Activated naive CD8-positive, alpha-beta T cell treated with anti-CD3 and anti-CD28 coated beads, Interleukin-2, amount 10 ng/mL, durations not matched to agents 7 days and 5 days (primary cell): ENCODE data around the gene SLFN12L. TPM values are rescaled to one million over a fixed set of nuclear protein-coding genes. Genes with fewer than 3 reads are reported as not detected.
"Not testable (repeated sequence)": the region's sequence is repeated elsewhere in the genome, so short reads cannot be mapped to it uniquely, and the experiment has no call there.

Experiments
- ATAC-seq: fragments of 150-1000 bp; cut with Tn5 transposase; one replicate; pipeline ENCODE4 v1.10.0; 2021; ENCODE audit warnings: low read depth, moderate library complexity
- POLR2A ChIA-PET: fragments of 350-600 bp; sonication (Branson Sonifier 250); formaldehyde crosslinking; loops from one replicate; lab custom pipeline; 2021; ENCODE audit warnings: antibody characterized with exemption; lab: Charles Lee
- DNase-seq: peaks from one replicate; pipeline ENCODE4 v3.0.0; 2021
- H3K27ac Mint-ChIP-seq: one replicate; pipeline ENCODE4 v1.8.0; 2022; ENCODE audit warnings: mild to moderate bottlenecking, mixed read lengths
- H3K27me3 Mint-ChIP-seq: one replicate; pipeline ENCODE4 v1.8.0; 2022; ENCODE audit warnings: mild to moderate bottlenecking, moderate library complexity, mixed read lengths
- H3K36me3 Mint-ChIP-seq: one replicate; pipeline ENCODE4 v1.8.0; 2021; ENCODE audit warnings: mild to moderate bottlenecking, mixed read lengths
- H3K4me1 Mint-ChIP-seq: one replicate; pipeline ENCODE4 v1.8.0; 2021; ENCODE audit warnings: mixed read lengths
- H3K4me3 Mint-ChIP-seq: one replicate; pipeline ENCODE4 v1.8.0; 2022; ENCODE audit warnings: mild to moderate bottlenecking, moderate library complexity, mixed read lengths
- H3K9me3 Mint-ChIP-seq: one replicate; pipeline ENCODE4 v1.8.0; 2021; ENCODE audit warnings: mixed read lengths
- total RNA-seq, 2 experiments: library from RNA; stranded (reverse); gene quantifications; one replicate each; pipeline ENCODE4 v1.2.3, GENCODE V29; 2021

The SLFN12L gene
- total RNA-seq, 2 experiments from 2014 or later: 133 to 139 TPM

GRCh38 chr17:35479271-35479670 lies 58.2 kb downstream of the SLFN12L start:
- DNase-seq (no peak), ATAC-seq (no peak)
- POLR2A ChIA-PET: no interaction called here
- H3K4me1 Mint-ChIP-seq: peaks cover 21% of the 10 kb centered on the region
- H3K27ac Mint-ChIP-seq: no peak overlapping the region
- H3K36me3 Mint-ChIP-seq: peaks cover 86% of the 10 kb centered on the region
- H3K9me3 Mint-ChIP-seq: peaks cover 8% of the 10 kb centered on the region
- no peaks in the 10 kb centered on the region for H3K27me3 Mint-ChIP-seq
- no peak overlapping the region for H3K4me3 Mint-ChIP-seq

DNA sequence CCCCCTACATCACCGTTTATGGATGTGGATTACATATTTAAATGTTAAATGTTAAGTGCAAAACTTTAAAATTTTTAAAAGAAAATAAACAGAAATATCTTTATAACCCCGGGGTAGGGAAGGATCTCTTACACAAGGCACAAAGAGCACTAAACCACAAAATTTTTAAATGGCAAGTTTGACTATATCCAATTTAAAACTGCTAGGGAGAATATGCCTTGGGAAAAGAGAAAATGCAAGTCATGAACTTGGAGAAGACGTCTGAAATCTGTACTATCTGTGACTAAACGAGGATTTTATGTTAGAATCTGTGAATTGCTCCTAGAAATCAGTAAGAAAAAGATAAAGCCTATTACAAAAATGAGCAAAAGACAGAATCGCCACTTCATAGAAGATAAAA lies 60.2 kb downstream of the SLFN12L start:
- POLR2A ChIA-PET: no interaction called here
- peaks cover 86% of the 10 kb centered on the region for H3K36me3 Mint-ChIP-seq
- H3K27ac Mint-ChIP-seq: no peak overlapping the region
- no peaks in the 10 kb centered on the region for H3K27me3 Mint-ChIP-seq
- peaks cover 21% of the 10 kb centered on the region for H3K4me1 Mint-ChIP-seq
- DNase-seq (no peak), ATAC-seq (no peak)
- H3K9me3 Mint-ChIP-seq: peaks cover 7% of the 10 kb centered on the region
- H3K4me3 Mint-ChIP-seq: no peak overlapping the region

GRCh38 chr17:35476283-35476820 lies 61.1 kb downstream of the SLFN12L start:
- Mint-ChIP-seq H3K4me3 (no peak overlapping the region), H3K27me3 (no peaks in the 10 kb centered on the region), H3K9me3 (peaks cover 12% of the 10 kb centered on the region), H3K4me1 (peaks cover 26% of the 10 kb centered on the region), H3K36me3 (peaks cover 85% of the 10 kb centered on the region), H3K27ac (peak overlapping the region; percentile 61)
- ATAC-seq (no peak), DNase-seq (no peak)
- POLR2A ChIA-PET: no interaction called here

GRCh38 chr17:35468475-35468874 lies 69.0 kb downstream of the SLFN12L start:
- Mint-ChIP-seq H3K27me3 (no peaks in the 10 kb centered on the region), H3K9me3 (peaks cover 7% of the 10 kb centered on the region), H3K27ac (peak overlapping the region; percentile 64), H3K4me3 (peak overlapping the region; percentile 23), H3K36me3 (peaks cover 70% of the 10 kb centered on the region), H3K4me1 (peaks cover 38% of the 10 kb centered on the region)
- no peak for ATAC-seq
- no peak for DNase-seq
- POLR2A ChIA-PET: interaction anchor here (1.0 to 1.1 kb wide), 3 partner anchors 10 to 43 kb away, joined by 3 to 6 read pairs (median 3); partner anchors contain the start of gene SLFN13

DNA sequence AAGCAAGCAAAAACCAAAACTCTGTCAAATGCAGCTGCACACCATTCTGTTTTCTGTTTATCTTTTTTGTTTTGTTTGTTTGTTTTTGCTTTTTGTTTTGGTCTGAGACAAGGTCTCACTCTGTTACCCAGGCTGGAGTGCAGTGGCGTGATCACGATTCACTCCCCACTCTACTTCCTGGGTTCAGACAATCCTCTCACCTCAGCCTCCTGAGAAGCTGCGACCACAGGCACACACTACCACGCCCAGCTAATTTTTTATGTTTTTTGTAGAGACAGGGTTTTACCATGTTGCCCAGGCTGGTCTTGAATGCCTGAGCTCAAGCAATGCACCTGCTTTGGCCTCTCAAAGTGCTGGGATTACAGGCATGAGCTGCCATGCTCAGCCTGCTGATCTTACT lies 69.7 kb downstream of the SLFN12L start:
- Mint-ChIP-seq H3K9me3 (peaks cover 7% of the 10 kb centered on the region), H3K36me3 (peaks cover 69% of the 10 kb centered on the region), H3K27me3 (no peaks in the 10 kb centered on the region), H3K4me1 (peaks cover 38% of the 10 kb centered on the region), H3K27ac (peak overlapping the region; percentile 71), H3K4me3 (peak overlapping the region; percentile 23)
- DNase-seq: no peak
- peak; percentile 89 for ATAC-seq
- POLR2A ChIA-PET: interaction anchor here (1.0 to 1.1 kb wide), 3 partner anchors 9 to 44 kb away, joined by 3 to 6 read pairs (median 3); partner anchors contain the start of gene SLFN13

DNA sequence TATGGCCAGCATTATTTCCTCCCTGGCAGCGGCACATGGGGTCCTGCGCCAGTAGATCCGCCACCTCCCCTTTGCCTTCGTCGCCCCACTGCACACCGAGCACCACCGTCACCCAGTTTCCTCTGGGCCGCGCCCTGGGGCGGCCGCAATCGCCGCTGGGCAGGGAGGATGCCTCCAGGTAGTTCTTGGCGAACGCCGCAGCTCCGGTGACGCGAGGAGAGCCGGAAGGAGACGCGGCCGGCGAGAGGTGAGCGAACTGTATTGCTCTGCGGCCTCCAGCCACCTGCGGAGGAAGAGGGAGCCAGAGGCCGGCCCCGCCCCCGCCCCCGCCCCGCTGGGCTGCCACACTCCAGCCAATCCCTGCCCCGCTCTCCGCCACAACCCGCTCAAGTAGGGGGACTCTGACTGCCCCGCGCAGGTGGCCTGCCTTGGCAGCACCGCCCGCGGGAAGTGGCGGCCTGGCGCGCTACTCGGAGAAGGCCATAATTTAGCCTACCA lies 77.1 kb downstream of the SLFN12L start:
- Mint-ChIP-seq H3K4me1 (peaks cover 27% of the 10 kb centered on the region), H3K36me3 (peaks cover 68% of the 10 kb centered on the region), H3K27me3 (no peaks in the 10 kb centered on the region), H3K4me3 (peak overlapping the region; percentile 81), H3K27ac (peak overlapping the region; percentile 87), H3K9me3 (peaks cover 6% of the 10 kb centered on the region)
- DNase-seq: peak; percentile 70
- POLR2A ChIA-PET: interaction anchor here (0.6 to 1.0 kb wide), 4 partner anchors 12 to 147 kb away, joined by 3 to 4 read pairs (median 3); partner anchors contain the start of genes SLFN11 and SLFN13
- peak; percentile 88 for ATAC-seq

- ATAC-seq, H3K4me1 Mint-ChIP-seq, H3K9me3 Mint-ChIP-seq, POLR2A ChIA-PET, H3K4me3 Mint-ChIP-seq, H3K27me3 Mint-ChIP-seq, H3K27ac Mint-ChIP-seq, DNase-seq: not testable (repeated sequence)
- H3K36me3 Mint-ChIP-seq: peaks cover 52% of the 10 kb centered on the region
Measured at GRCh38 chr17:35454035-35454434, 83.4 kb downstream of the SLFN12L start.

GRCh38 chr17:35453171-35453570 lies 84.3 kb downstream of the SLFN12L start:
- H3K4me1 Mint-ChIP-seq: peaks cover 6% of the 10 kb centered on the region
- H3K27ac Mint-ChIP-seq: no peak overlapping the region
- no peak overlapping the region for H3K4me3 Mint-ChIP-seq
- DNase-seq: no peak
- POLR2A ChIA-PET: no interaction called here
- no peaks in the 10 kb centered on the region for H3K27me3 Mint-ChIP-seq
- peaks cover 44% of the 10 kb centered on the region for H3K36me3 Mint-ChIP-seq
- no peak for ATAC-seq
- peaks cover 7% of the 10 kb centered on the region for H3K9me3 Mint-ChIP-seq

DNA sequence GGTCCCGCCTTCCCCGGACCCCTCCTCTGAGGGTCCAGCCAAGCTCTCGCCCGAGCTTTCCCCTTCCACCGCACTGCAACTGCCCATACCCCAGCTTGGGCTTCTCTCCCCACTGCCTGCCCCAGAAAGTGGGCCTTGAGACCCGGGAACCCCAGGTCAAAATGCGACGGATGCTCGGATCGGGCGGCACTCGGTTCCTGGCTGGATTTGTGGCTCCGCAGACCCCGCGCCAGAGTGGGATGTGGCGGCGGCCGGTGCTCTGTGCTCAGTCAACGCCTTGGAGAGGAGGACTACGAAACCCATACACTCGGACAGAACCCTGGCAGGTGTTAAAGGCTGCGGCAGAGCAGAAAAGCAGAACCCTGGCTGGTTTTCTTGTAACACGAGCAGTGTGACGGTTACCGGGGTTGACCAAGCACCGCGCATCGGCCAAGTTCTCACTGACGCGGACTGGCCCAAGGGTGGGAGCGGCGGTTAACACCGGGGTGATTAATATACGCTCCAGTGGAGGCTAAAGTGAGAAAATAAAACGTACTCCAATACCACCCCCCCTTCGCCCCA lies 88.0 kb downstream of the SLFN12L start:
- POLR2A ChIA-PET: interaction anchor here (1.2 kb wide), 1 partner anchor 18 kb away, joined by 3 read pairs; no protein-coding TSS in a partner anchor
- Mint-ChIP-seq H3K27ac (peak overlapping the region; percentile 41), H3K27me3 (no peaks in the 10 kb centered on the region), H3K36me3 (peaks cover 44% of the 10 kb centered on the region), H3K4me3 (peak overlapping the region; percentile 42), H3K4me1 (peaks cover 13% of the 10 kb centered on the region), H3K9me3 (no peaks in the 10 kb centered on the region)
- DNase-seq (no peak), ATAC-seq (no peak)

- Mint-ChIP-seq H3K27me3 (no peaks in the 10 kb centered on the region), H3K4me1 (peaks cover 13% of the 10 kb centered on the region), H3K4me3 (peak overlapping the region; percentile 78), H3K36me3 (peaks cover 50% of the 10 kb centered on the region), H3K27ac (peak overlapping the region; percentile 72), H3K9me3 (no peaks in the 10 kb centered on the region)
- ATAC-seq: no peak
- POLR2A ChIA-PET: interaction anchor here (0.5 to 1.8 kb wide), 7 partner anchors 11 to 278 kb away, joined by 3 to 5 read pairs (median 3); no protein-coding TSS in a partner anchor
- DNase-seq: no peak
Measured at GRCh38 chr17:35448899-35449227, 88.6 kb downstream of the SLFN12L start.

DNA sequence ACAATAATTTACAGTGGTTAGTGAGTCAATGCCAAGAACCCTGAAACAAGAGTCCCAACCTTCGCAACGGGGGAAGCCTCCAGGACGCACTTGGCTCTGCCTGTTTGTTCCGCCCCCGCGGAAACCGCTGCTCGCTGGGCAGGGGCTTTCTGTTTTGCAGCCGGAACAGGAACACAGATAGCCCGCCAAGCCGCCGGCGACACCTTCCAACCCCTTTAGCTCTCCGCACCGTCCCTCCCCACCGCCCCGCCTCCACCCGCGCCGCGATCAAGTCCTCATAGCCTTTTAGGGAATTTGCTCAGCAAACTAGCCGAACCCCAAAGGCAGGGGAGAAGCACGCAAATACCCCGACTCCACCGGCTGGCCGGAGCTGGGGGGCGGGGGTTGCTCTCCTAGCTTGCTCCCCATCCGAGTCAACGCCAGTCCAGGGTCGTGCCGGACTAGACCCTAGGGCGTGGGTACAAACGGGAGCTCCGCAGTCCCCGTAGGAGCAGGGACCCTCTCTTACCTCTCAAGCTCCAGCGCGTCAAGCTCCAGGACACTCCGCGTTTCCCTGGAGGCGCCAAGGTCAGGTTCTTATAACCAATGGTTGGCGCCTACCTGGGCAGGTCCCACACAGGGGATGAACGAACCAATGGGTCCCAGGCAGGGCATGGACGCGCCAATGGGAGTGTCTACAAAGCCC lies 89.1 kb downstream of the SLFN12L start, which contains the start of gene SLFN13:
TSS of gene SLFN13 (minus strand) at position 553 of the 685 bp plus-strand sequence. CDS start 3,086 bp downstream, outside the sequence.
- H3K9me3 Mint-ChIP-seq: no peaks in the 10 kb centered on the region
- peak within 1 kb of the TSS; percentile 78 for H3K4me3 Mint-ChIP-seq
- POLR2A ChIA-PET: interaction anchor here (0.5 to 1.8 kb wide), 10 partner anchors 9 to 278 kb away, joined by 3 to 5 read pairs (median 3); no protein-coding TSS in a partner anchor
- DNase-seq (peak; percentile 84), ATAC-seq (peak; percentile 96)
- peak within 1 kb of the TSS; percentile 72 for H3K27ac Mint-ChIP-seq
- peaks cover 13% of the 10 kb centered on the region for H3K4me1 Mint-ChIP-seq
- H3K27me3 Mint-ChIP-seq: no peaks in the 10 kb centered on the region
- peaks cover 53% of the 10 kb centered on the region for H3K36me3 Mint-ChIP-seq

DNA sequence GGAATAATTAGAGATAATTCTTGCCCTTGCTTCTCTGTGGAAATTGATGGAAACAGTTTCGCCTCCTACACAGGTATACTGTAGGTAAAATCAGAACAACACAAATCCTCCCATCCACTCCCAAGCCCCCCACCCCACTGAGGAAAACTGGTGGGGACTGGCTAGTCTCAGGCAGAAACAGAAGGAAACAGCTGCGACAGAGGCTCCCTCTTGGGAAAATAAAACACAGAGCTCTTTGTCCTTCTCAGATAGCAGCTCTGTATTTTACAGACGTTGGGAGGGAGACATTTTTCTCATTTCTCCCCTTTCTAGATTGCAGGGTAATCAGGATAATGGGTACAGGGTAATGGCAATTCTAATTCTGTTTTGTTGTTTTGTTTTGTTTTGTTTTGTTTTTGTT lies 90.0 kb downstream of the SLFN12L start:
- H3K27me3 Mint-ChIP-seq: no peaks in the 10 kb centered on the region
- POLR2A ChIA-PET: interaction anchor here (0.9 to 1.8 kb wide), 5 partner anchors 9 to 43 kb away, joined by 3 to 5 read pairs (median 3); no protein-coding TSS in a partner anchor
- peak overlapping the region; percentile 51 for H3K4me3 Mint-ChIP-seq
- H3K4me1 Mint-ChIP-seq: peaks cover 13% of the 10 kb centered on the region
- H3K36me3 Mint-ChIP-seq: peaks cover 53% of the 10 kb centered on the region
- H3K9me3 Mint-ChIP-seq: no peaks in the 10 kb centered on the region
- H3K27ac Mint-ChIP-seq: peak overlapping the region; percentile 25
- ATAC-seq (no peak), DNase-seq (no peak)

DNA sequence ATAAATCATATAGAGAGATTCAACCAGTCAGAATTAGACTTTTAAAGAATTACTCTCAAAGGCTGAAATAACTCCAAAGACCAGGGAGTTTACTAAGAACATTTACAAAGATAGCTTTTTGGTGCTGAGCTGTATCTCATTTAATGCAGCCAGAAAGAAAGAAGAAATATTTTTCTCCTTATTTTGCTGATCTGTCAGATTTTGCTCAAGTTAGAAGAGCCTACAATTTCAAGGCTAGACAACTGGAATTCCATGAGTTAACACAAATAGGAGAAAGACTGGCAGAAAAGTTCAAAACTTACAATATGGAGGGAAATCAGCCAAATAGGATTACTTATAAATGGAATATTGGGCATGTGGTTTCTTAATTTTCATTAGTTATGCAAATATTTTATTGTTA lies 99.0 kb downstream of the SLFN12L start:
- Mint-ChIP-seq H3K27me3 (no peaks in the 10 kb centered on the region), H3K27ac (no peak overlapping the region), H3K9me3 (no peaks in the 10 kb centered on the region), H3K36me3 (peaks cover 27% of the 10 kb centered on the region), H3K4me1 (peaks cover 9% of the 10 kb centered on the region), H3K4me3 (no peak overlapping the region)
- no peak for ATAC-seq
- POLR2A ChIA-PET: interaction anchor here (0.7 kb wide), 1 partner anchor 205 kb away, joined by 4 read pairs; no protein-coding TSS in a partner anchor
- no peak for DNase-seq
